ENCODE results near the gene CELSR1. TPM values are rescaled to one million over a fixed set of nuclear protein-coding genes. Genes with fewer than 3 reads are reported as not detected.

The CELSR1 gene
- total and polyA plus RNA-seq, 7 donors: 0.23 to 5.0 (median 0.82) TPM

DNA sequence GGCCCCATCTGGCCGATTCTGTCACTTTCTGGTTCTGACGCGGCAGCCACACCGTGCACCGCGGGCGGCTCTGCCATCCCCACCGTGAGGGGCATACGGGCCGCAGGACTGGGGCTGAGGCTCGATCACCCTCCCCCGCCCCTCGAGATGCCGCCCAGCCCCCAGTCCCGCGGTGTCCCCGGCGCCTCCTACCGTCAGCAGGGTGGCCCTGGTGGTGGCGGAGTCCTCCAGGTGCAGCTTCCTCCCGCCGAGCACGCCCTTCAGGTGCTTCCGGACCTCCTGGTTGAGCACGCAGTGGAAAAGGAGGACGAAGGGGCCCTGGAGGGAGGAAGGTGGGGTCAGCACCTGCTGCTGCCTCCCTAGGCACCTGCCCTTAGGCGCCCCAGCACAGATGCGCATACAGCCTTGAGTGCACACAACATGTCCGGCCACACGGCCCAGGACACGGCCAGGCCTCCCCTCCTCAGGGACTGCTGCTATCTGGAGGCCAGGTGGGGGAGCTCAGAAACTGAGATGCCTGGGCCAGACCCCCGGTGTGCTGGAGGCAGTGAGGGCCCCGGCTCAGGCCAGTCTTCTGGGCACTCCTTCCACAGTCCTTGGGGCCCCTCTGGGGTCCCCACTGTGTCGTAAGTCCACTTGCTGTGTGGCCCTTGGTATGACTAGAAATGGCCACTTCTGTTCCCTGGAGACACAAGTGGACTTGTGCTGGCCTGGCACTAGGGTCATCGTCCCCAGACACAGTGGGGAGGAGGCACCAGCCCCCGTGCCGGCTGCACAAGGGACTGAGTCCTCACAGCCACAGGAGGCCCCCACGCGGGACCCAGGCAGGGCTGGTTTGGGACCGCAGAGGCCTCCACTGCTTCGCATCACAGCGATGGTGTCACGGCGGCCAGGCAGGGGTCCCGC, 170.4 kb downstream of the CELSR1 start:
- Histone ChIP-seq H3K4me3 (no peak overlapping the region), H3K4me1 (no peaks in the 10 kb centered on the region), H3K9me3 (no peaks in the 10 kb centered on the region), H3K36me3 (no peaks in the 10 kb centered on the region), H3K27me3 (peaks cover 4 to 36% (median 12%) of the 10 kb centered on the region in 3 donors), H3K27ac (no peak overlapping the region)
- TF ChIP-seq EP300 (IDR thresholded peaks at IDR 0.05) (no peak), POLR2A (IDR thresholded peaks at IDR 0.05) (no peak), POLR2AphosphoS5 (IDR thresholded peaks at IDR 0.05) (no peak)
- TF ChIP-seq, protein P1, sequence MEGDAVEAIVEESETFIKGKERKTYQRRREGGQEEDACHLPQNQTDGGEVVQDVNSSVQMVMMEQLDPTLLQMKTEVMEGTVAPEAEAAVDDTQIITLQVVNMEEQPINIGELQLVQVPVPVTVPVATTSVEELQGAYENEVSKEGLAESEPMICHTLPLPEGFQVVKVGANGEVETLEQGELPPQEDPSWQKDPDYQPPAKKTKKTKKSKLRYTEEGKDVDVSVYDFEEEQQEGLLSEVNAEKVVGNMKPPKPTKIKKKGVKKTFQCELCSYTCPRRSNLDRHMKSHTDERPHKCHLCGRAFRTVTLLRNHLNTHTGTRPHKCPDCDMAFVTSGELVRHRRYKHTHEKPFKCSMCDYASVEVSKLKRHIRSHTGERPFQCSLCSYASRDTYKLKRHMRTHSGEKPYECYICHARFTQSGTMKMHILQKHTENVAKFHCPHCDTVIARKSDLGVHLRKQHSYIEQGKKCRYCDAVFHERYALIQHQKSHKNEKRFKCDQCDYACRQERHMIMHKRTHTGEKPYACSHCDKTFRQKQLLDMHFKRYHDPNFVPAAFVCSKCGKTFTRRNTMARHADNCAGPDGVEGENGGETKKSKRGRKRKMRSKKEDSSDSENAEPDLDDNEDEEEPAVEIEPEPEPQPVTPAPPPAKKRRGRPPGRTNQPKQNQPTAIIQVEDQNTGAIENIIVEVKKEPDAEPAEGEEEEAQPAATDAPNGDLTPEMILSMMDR (IDR thresholded peaks at IDR 0.05): no peak
- DNase-seq: no peak
- 67 to 77% methylated on average over 45 of the region's 45 CpGs for WGBS, 2 donors
- intact Hi-C loops (cut with DNase I): loop anchor here (2.0 kb wide), 1 partner anchor 176 kb away; no protein-coding TSS in a partner anchor

DNA sequence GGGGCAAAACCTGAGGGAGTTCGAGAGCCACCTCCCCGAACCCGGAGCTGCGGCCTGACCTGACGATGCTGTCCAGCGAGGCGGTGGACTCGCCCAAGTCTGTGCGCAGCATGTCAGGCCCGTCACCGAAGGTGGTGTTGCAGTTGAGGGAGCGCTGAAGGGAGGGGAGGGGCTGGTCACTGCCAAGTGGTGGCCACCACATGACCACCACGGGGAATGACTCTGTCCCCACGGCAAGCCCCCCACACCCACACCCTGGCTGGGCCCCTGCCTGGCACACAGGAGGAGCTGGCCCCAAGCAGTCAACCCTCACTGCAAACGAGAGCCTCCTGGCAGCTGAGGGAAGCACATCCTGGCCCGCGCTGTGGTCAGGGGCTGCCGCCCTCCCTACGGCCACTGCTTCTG, 171.1 kb downstream of the CELSR1 start:
- H3K4me3 ChIP-seq: no peak overlapping the region
- H3K4me1 ChIP-seq: no peaks in the 10 kb centered on the region
- intact Hi-C loops (cut with DNase I): loop anchor here (2.0 kb wide), 1 partner anchor 176 kb away; no protein-coding TSS in a partner anchor
- DNase-seq: no peak
- WGBS, 2 donors: 84 to 90% methylated on average over 19 of the region's 19 CpGs
- no peaks in the 10 kb centered on the region for H3K9me3 ChIP-seq
- peaks cover 4 to 36% (median 12%) of the 10 kb centered on the region in 3 donors for H3K27me3 ChIP-seq
- no peaks in the 10 kb centered on the region for H3K36me3 ChIP-seq
- TF ChIP-seq POLR2AphosphoS5 (IDR thresholded peaks at IDR 0.05) (no peak), POLR2A (IDR thresholded peaks at IDR 0.05) (no peak), EP300 (IDR thresholded peaks at IDR 0.05) (no peak)
- TF ChIP-seq, protein P1 (IDR thresholded peaks at IDR 0.05): no peak
- no peak overlapping the region for H3K27ac ChIP-seq

DNA sequence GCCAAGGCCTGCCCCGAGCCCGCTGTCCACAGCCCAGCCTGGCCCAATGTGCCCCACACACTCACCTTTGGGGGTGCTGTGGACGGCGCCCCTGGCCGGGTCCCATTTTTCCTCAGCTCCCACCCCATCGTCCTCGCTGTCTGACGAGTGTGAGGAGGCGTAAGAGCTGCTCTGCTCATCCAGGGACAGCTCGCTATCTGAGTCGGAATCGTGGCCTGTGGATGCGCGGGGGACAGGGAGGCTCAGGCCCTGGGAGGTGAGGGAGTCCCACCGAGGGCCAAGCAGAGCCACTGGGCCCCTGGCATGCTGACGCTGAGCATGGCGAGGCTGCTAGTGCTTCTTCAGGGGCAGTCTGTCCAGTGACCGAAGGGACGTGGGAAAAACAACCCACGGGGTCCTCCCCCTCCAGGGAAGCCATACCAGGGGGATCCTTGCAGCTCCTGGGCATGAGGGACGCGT, 172.2 kb downstream of the CELSR1 start:
- peaks cover 4 to 36% (median 12%) of the 10 kb centered on the region in 3 donors for H3K27me3 ChIP-seq
- H3K27ac ChIP-seq: no peak overlapping the region
- no peak for TF ChIP-seq EP300 (IDR thresholded peaks at IDR 0.05)
- H3K36me3 ChIP-seq: no peaks in the 10 kb centered on the region
- DNase-seq: no peak
- WGBS, 2 donors: 92 to 96% methylated on average over 22 of the region's 22 CpGs
- no peaks in the 10 kb centered on the region for H3K9me3 ChIP-seq
- no peak overlapping the region for H3K4me3 ChIP-seq
- intact Hi-C loops (cut with DNase I): no loop called here
- no peaks in the 10 kb centered on the region for H3K4me1 ChIP-seq

DNA sequence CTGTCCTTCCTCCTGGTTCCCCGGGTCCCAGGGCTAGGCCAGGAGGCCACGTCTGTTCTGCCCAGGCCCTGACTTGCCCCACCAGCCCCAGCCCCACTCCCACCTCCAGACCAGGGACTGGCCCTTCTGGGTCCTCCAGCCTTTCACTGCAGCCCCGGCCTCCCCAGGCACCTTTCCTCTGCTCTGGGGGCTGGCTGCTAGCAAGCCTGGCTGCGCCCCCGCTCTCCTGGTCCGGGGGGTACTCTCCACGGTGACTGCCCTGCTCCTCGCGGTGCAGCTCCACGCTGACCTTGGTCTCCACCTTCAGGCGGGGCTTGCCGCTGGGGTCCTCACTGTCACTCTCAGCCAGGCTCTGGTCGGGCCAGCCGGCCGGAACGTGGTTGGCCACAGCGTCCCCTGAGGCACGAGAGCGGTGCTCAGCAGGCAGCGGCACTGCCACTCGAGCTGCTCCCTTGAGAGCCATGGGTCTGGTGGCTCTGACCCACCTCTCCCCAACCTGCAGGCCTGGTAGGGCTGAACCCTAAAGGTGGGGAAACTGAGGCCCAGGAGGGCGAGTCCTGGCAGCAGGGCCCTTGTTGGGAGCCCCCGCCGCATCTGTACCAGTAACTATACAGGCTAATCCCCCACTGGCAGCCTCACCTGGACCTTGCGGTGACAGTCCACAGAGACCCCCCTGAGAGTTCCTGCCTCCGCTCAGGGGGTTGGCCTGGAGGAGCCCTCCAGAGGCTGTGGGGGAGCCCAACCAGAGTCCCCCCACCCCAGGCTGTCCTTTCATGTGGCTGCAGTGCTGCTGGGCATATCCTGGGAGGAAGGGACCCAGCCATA, 172.9 kb downstream of the CELSR1 start:
- H3K27me3 ChIP-seq: peaks cover 4 to 36% (median 12%) of the 10 kb centered on the region in 3 donors
- no peak overlapping the region for H3K4me3 ChIP-seq
- intact Hi-C loops (cut with DNase I): no loop called here
- TF ChIP-seq, protein P1 (IDR thresholded peaks at IDR 0.05): no peak
- H3K9me3 ChIP-seq: no peaks in the 10 kb centered on the region
- no peaks in the 10 kb centered on the region for H3K36me3 ChIP-seq
- no peak for DNase-seq
- 82 to 88% methylated on average over 26 of the region's 26 CpGs for WGBS, 2 donors
- no peak overlapping the region for H3K27ac ChIP-seq
- no peaks in the 10 kb centered on the region for H3K4me1 ChIP-seq

Measured in sigmoid colon (tissue), 7 donors.